Measurements from ENCODE around the gene PDIK1L. TPM values are rescaled to one million over a fixed set of nuclear protein-coding genes. Genes with fewer than 3 reads are reported as not detected.

The PDIK1L gene
- total RNA-seq, 1 donor from 2014 or later = 11.8 TPM

DNA sequence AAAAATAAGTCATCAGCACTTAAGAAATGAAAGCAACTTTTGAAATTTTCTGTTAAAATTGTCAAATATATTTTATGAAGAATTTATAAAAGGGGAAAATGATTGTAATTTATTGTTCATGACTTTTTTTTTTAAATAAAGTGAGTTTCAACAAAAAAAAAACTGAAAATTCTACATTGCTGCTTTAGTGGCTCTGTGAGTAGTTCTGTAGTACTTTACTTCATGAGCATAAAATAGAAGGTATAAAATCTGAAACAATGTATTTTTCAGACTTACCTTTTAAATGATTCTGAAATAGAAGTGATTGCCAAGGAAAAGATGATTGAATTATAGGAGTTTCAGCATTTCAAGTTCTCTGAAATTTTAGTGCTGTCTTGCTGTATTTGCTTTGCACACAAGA is 13.8 kb downstream of the PDIK1L start:
- H3K4me3 ChIP-seq = no peak overlapping the region
- no peaks in the 10 kb centered on the region for H3K27me3 ChIP-seq (ENCODE audit: low read depth)
- intact Hi-C loops (cut with DNase I) = no loop called here
- no peak for ATAC-seq
- peak overlapping the region; percentile 82 for H3K27ac ChIP-seq
- H3K4me1 ChIP-seq = peaks cover 71% of the 10 kb centered on the region
- H3K9me3 ChIP-seq = no peaks in the 10 kb centered on the region
- TF ChIP-seq, protein P1, sequence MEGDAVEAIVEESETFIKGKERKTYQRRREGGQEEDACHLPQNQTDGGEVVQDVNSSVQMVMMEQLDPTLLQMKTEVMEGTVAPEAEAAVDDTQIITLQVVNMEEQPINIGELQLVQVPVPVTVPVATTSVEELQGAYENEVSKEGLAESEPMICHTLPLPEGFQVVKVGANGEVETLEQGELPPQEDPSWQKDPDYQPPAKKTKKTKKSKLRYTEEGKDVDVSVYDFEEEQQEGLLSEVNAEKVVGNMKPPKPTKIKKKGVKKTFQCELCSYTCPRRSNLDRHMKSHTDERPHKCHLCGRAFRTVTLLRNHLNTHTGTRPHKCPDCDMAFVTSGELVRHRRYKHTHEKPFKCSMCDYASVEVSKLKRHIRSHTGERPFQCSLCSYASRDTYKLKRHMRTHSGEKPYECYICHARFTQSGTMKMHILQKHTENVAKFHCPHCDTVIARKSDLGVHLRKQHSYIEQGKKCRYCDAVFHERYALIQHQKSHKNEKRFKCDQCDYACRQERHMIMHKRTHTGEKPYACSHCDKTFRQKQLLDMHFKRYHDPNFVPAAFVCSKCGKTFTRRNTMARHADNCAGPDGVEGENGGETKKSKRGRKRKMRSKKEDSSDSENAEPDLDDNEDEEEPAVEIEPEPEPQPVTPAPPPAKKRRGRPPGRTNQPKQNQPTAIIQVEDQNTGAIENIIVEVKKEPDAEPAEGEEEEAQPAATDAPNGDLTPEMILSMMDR (IDR thresholded peaks at IDR 0.05) = no peak
- peaks cover 4% of the 10 kb centered on the region for H3K36me3 ChIP-seq
- no peak for DNase-seq

DNA sequence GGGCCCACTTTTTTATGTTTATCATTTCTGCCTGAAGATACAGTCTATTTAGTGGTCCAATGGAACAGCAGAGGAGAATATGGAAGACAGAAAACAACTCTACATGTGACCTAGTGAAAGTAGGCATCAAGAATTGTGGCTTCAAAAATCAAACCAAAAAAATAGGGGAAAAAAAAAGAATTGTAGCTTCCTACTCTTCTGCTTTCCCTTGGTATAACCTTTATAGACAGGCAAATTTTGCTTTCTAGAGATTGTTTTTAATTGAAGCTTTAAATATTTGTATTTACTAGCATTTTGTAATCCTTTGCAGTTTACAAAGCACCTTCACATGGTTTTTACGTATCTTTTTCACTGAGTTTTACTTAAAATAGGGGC is 14.3 kb downstream of the PDIK1L start:
- intact Hi-C loops (cut with DNase I) = no loop called here
- no peak for ATAC-seq
- H3K4me1 ChIP-seq = peaks cover 71% of the 10 kb centered on the region
- peak overlapping the region; percentile 82 for H3K27ac ChIP-seq
- no peak for DNase-seq
- no peaks in the 10 kb centered on the region for H3K27me3 ChIP-seq (ENCODE audit: low read depth)
- no peaks in the 10 kb centered on the region for H3K9me3 ChIP-seq
- H3K36me3 ChIP-seq = peaks cover 3% of the 10 kb centered on the region
- H3K4me3 ChIP-seq = no peak overlapping the region
- TF ChIP-seq, protein P1 (IDR thresholded peaks at IDR 0.05) = no peak

DNA sequence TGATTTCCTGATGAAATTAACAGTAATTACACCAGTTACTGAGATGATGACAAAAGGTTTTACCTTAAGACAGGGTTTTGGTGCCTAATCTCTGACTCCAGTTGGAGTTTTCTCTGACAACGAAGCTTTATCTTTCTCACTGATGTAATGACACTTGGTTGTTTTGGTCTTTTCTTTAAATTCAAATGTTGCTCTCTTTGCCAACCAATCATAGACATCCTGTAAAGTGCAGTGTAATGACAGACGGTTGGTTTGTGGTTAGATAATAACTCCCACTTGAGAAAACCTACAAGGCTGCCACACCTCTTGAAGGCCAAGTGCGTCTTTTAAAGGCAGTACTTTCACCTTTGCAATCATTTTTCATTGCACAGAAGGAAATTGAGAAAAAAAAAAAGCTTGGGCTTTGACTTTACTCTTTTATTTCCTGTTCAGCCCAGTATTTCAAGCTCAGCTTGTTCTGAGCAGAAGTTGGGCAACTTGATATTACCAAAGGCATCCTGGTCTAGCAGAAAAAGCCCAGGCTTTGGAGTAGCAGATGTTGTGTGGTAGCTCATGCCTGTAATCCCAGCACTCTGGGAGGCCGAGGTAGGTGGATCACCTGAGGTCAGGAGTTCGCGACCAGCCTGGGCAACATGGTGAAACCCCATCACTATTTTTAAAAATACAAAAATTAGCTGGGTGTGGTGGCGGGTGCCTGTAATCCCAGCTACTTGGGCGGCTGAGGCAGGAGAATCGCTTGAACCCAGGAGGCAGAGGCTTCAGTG is 14.9 kb downstream of the PDIK1L start:
- Histone ChIP-seq H3K4me1 (peaks cover 67% of the 10 kb centered on the region), H3K27ac (peak overlapping the region; percentile 82), H3K4me3 (peak overlapping the region; percentile 12), H3K9me3 (no peaks in the 10 kb centered on the region), H3K36me3 (peaks cover 3% of the 10 kb centered on the region), H3K27me3 (ENCODE audit: low read depth) (no peaks in the 10 kb centered on the region)
- TF ChIP-seq, protein P1 (IDR thresholded peaks at IDR 0.05) = no peak
- peak; percentile 89 to 93 for ATAC-seq
- no peak for DNase-seq
- intact Hi-C loops (cut with DNase I) = no loop called here

DNA sequence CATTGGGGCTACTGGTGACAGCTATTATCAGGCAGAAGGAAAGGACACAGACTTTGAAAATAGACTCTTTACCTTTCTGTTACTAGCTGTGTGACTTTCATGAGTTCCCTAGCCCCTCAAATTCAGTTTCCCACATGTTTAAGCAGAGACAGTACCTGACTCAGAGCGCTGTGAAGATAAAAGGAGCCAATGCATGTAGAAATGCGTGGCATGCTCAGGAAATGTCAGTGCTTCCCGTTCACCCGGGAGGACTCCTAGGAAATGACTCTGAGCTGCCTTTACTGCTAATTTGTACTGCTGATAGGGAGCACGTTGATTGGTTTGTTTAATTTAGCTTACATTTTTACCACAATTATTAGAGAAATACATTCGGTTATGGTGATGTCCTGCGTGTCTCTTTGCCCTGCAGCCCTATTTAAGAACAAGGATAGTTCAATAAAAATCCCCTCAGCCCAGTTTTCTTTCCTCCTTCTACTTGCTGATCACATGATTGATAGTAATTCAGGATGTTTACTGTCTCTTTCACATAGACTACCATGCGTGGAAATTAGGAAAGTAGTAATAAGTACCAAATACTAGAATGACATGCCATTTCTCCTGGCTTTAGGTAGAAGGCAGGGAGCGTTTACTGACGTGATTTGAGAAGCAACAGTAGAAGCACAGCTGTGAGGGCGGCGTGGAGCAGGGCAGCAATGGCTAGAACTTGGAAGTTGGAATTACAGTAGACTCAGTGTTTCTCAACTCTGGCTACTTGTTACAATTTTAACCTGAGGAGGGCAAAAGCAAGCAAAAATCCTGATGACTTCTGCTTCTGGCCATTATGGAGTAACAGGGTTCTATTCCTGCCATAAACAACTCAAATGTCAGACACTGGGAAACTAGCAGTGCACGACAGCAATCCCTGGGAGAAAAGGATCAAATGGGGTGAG is 15.9 kb downstream of the PDIK1L start:
- DNase-seq = no peak
- Histone ChIP-seq H3K9me3 (no peaks in the 10 kb centered on the region), H3K36me3 (peaks cover 3% of the 10 kb centered on the region), H3K27ac (peak overlapping the region; percentile 82), H3K27me3 (ENCODE audit: low read depth) (no peaks in the 10 kb centered on the region), H3K4me1 (peaks cover 58% of the 10 kb centered on the region), H3K4me3 (peak overlapping the region; percentile 12)
- TF ChIP-seq, protein P1 (IDR thresholded peaks at IDR 0.05) = no peak
- ATAC-seq = peak; percentile 22 to 54
- intact Hi-C loops (cut with DNase I) = no loop called here

DNA sequence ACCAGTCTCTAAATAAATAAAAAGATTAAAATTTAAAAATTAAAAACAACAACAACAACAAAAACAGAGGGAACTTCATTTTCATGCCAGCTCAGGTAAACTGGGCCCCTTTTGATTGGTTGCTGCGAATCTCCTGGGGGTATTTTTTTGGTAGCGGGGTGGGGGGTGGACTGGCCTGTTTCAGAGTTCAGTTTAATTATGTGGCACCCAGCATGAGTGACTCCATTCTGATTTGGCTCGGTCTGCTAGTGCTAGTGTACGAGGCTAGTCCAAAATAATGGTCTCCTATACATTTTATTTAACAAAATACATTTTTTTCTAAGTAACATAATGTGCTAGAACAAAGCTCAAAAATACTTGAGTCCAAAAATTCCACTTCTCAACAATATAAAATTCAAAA is 18.2 kb downstream of the PDIK1L start:
- no peaks in the 10 kb centered on the region for H3K36me3 ChIP-seq
- TF ChIP-seq, protein P1 (IDR thresholded peaks at IDR 0.05) = no peak
- intact Hi-C loops (cut with DNase I) = no loop called here
- no peak overlapping the region for H3K4me3 ChIP-seq
- no peaks in the 10 kb centered on the region for H3K9me3 ChIP-seq
- peaks cover 35% of the 10 kb centered on the region for H3K4me1 ChIP-seq
- H3K27me3 ChIP-seq (ENCODE audit: low read depth) = no peaks in the 10 kb centered on the region
- ATAC-seq = no peak
- DNase-seq = no peak
- H3K27ac ChIP-seq = no peak overlapping the region
